Neuronal stem cell (in vitro differentiated cells): ENCODE data around the gene KLF15.
A peak's percentile ranks its signal among the peaks of the same experiment; 100 is the strongest.

ENCODE experiments used
- DNase-seq: peaks from one replicate; pipeline ENCODE4 v3.0.0-alpha.2; 2013; ENCODE audit warnings: low spot score
- H2AFZ ChIP-seq: one replicate; pipeline ENCODE4 v1.6.1; 2013; ENCODE audit warnings: mild to moderate bottlenecking, low read length, inconsistent platforms
- H2AK5ac ChIP-seq: 2 replicates; pipeline ENCODE4 v1.6.1; 2013; ENCODE audit warnings: low read depth, mild to moderate bottlenecking, inconsistent platforms, low read length, moderate library complexity, mixed read lengths
- H2BK120ac ChIP-seq: 2 replicates; pipeline ENCODE4 v1.6.1; 2013; ENCODE audit warnings: low read depth, mild to moderate bottlenecking, inconsistent platforms, low read length, moderate library complexity, mixed read lengths
- H2BK12ac ChIP-seq: one replicate; pipeline ENCODE4 v1.6.1; 2013; ENCODE audit warnings: low read length, inconsistent platforms
- H2BK15ac ChIP-seq: 2 replicates; pipeline ENCODE4 v1.6.1; 2013; ENCODE audit warnings: mild to moderate bottlenecking, low read length, inconsistent platforms, mixed read lengths
- H2BK5ac ChIP-seq: one replicate; pipeline ENCODE4 v1.6.1; 2013; ENCODE audit warnings: inconsistent platforms, mild to moderate bottlenecking, low read length, moderate library complexity
- H3K14ac ChIP-seq: one replicate; pipeline ENCODE4 v1.6.1; 2013; ENCODE audit warnings: low read length, inconsistent platforms
- H3K18ac ChIP-seq: 2 replicates; pipeline ENCODE4 v1.6.1; 2013; ENCODE audit warnings: low read length, inconsistent platforms
- H3K23ac ChIP-seq: 2 replicates; pipeline ENCODE4 v1.6.1; 2013; ENCODE audit warnings: low read depth, mild to moderate bottlenecking, mixed read lengths, low read length, inconsistent platforms; ENCODE audit not compliant: poor library complexity
- H3K27ac ChIP-seq: replicated peaks from 3 replicates; pipeline ENCODE4 v1.5.1; 2013; ENCODE audit warnings: low read length, inconsistent platforms
- H3K27me3 ChIP-seq, 3 experiments: 2 replicates each; pipeline ENCODE4 v1.6.1; 2013; ENCODE audit warnings: low read length in 3 of 3, mild to moderate bottlenecking in 2 of 3, inconsistent platforms in 1 of 3, low read depth in 1 of 3, mixed read lengths in 1 of 3, moderate library complexity in 1 of 3; ENCODE audit not compliant: control insufficient read depth in 3 of 3, insufficient read depth in 3 of 3
- H3K36me3 ChIP-seq, 2 donors: replicated peaks in 1 of 2; 2 replicates each; pipeline ENCODE4 v1.6.1; 2013; ENCODE audit warnings: low read length in 2 of 2; ENCODE audit not compliant: control insufficient read depth in 2 of 2, insufficient read depth in 2 of 2
- H3K4ac ChIP-seq: 2 replicates; pipeline ENCODE4 v1.6.1; 2013; ENCODE audit warnings: inconsistent platforms, mild to moderate bottlenecking, low read length, moderate library complexity
- H3K4me1 ChIP-seq, 2 donors: 1 replicate in 1 of 2; 2 replicates in 1 of 2; pipeline ENCODE4 v1.6.1; 2013; ENCODE audit warnings: low read length in 2 of 2, low read depth in 1 of 2; ENCODE audit not compliant: control insufficient read depth in 2 of 2, insufficient read depth in 1 of 2
- H3K4me2 ChIP-seq: one replicate; pipeline ENCODE4 v1.6.1; 2013; ENCODE audit warnings: mild to moderate bottlenecking, low read length, inconsistent platforms; ENCODE audit not compliant: insufficient read depth, poor library complexity, severe bottlenecking
- H3K4me3 ChIP-seq, 2 donors: 2 replicates each; pipeline ENCODE4 v1.5.1; 2013; ENCODE audit warnings: low read length in 2 of 2, mild to moderate bottlenecking in 2 of 2, inconsistent platforms in 1 of 2, moderate library complexity in 1 of 2
- H3K79me1 ChIP-seq: one replicate; pipeline ENCODE4 v1.6.1; 2013; ENCODE audit warnings: low read depth, mild to moderate bottlenecking, inconsistent platforms, low read length, moderate library complexity
- H3K9ac ChIP-seq: one replicate; pipeline ENCODE4 v1.6.1; 2013; ENCODE audit warnings: mild to moderate bottlenecking, low read depth, low read length, inconsistent platforms; ENCODE audit not compliant: poor library complexity
- H3K9me3 ChIP-seq, 2 donors: replicated peaks in 1 of 2; 2 replicates each; pipeline versions ENCODE3 to v1.6.1; 2013; ENCODE audit warnings: low read length in 2 of 2, mild to moderate bottlenecking in 2 of 2, inconsistent platforms in 1 of 2, low read depth in 1 of 2, mixed read lengths in 1 of 2, moderate library complexity in 1 of 2; ENCODE audit not compliant: control insufficient read depth in 2 of 2, insufficient read depth in 1 of 2
- H4K8ac ChIP-seq: one replicate; pipeline ENCODE4 v1.6.1; 2013; ENCODE audit warnings: low read depth, mild to moderate bottlenecking, inconsistent platforms, low read length, moderate library complexity
- H4K91ac ChIP-seq: one replicate; pipeline ENCODE4 v1.6.1; 2013; ENCODE audit warnings: low read length, low read depth, mild to moderate bottlenecking, inconsistent platforms; ENCODE audit not compliant: poor library complexity
- WGBS, 2 donors: extraction: QIAGEN DNeasy Blood & Tissue Kit; methylation state at CpG; one replicate each; pipeline ENCODE4 v1.1.7; 2013; ENCODE audit warnings: missing lambda C conversion rate in 2 of 2, mixed read lengths in 1 of 2; ENCODE audit not compliant: insufficient read length in 2 of 2, insufficient replicate concordance in 1 of 2; ENCODE audit errors: extremely low coverage in 2 of 2; 5-methylcytosine and 5-hydroxymethylcytosine counted together

KLF15 gene

DNA sequence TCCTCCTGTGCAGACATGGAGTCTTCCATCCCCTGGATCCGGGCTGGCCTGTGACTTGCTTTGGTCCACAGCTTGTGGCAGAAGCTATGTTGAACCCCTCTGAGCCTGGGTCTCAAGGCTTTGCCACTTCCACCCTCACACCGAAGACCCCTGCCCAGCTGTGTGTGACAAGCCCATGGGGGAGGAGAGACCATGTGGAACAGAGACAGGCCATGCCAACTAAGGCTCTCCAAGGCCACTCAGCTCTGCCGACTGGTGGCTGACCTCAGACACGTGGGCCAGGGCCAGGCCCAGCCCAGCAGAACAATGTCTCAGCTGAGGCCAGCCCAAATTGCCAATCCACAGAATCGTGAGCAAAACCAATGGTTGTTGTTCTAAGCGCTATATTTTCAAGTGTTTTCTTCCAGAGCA lies 21.1 kb upstream of the KLF15 start:
- Histone ChIP-seq H2AFZ (no peak overlapping the region), H3K9me3 (peaks cover 0 to 2% of the 10 kb centered on the region in 2 donors), H2AK5ac (peak overlapping the region; percentile 19), H2BK12ac (no peak overlapping the region), H2BK5ac (no peak overlapping the region), H2BK120ac (no peak overlapping the region), H3K27ac (no peak overlapping the region), H3K4me2 (no peak overlapping the region), H4K91ac (no peak overlapping the region), H3K9ac (no peak overlapping the region), H3K4me1 (peaks cover 0 to 4% of the 10 kb centered on the region in 2 donors), H3K14ac (no peak overlapping the region), H2BK15ac (peak overlapping the region; percentile 43), H3K36me3 (no peaks in the 10 kb centered on the region), H3K4ac (no peak overlapping the region), H3K23ac (peak overlapping the region; percentile 1), H4K8ac (no peak overlapping the region), H3K18ac (no peak overlapping the region), H3K79me1 (no peaks in the 10 kb centered on the region), H3K27me3 (peaks cover 0 to 21% (median 0%) of the 10 kb centered on the region in 3 experiments), H3K4me3 (no peak overlapping the region)
- no CpG with 5 or more reads among the region's 6 CpGs for WGBS, 2 donors
- DNase-seq = no peak

DNA sequence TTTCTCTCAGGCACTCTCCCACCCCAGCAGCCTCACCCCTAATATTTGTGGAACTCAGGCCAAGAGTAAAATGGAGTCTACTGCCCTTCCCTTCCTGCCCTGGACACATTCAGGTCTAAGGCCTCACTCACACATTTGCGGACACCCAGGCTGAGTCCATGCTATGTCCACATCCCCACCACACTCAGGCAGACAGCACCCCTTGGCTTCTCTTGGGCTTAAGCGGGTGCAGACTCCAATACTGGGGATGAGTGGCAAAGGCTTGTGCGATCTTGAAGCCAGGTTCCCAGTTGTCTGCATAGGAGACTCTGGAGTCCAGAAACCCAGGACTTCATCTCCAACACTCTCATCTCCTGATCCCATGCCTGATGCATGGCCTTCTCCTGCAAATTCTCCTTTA lies 20.0 kb upstream of the KLF15 start:
- Histone ChIP-seq H2AK5ac (no peak overlapping the region), H3K4me1 (peaks cover 0 to 4% of the 10 kb centered on the region in 2 donors), H3K9me3 (peaks cover 0 to 2% of the 10 kb centered on the region in 2 donors), H3K4me3 (no peak overlapping the region), H4K8ac (no peak overlapping the region), H2BK5ac (no peak overlapping the region), H3K23ac (no peak overlapping the region), H3K4ac (no peak overlapping the region), H3K36me3 (no peaks in the 10 kb centered on the region), H3K79me1 (no peaks in the 10 kb centered on the region), H3K27ac (no peak overlapping the region), H4K91ac (no peak overlapping the region), H2BK12ac (no peak overlapping the region), H2BK120ac (no peak overlapping the region), H3K18ac (peak overlapping the region; percentile 11), H3K9ac (peak overlapping the region; percentile 36), H3K27me3 (peaks cover 0 to 21% (median 0%) of the 10 kb centered on the region in 3 experiments), H3K14ac (no peak overlapping the region), H3K4me2 (no peak overlapping the region), H2AFZ (no peak overlapping the region), H2BK15ac (no peak overlapping the region)
- WGBS, 2 donors = no CpG with 5 or more reads among the region's 3 CpGs
- no peak for DNase-seq

DNA sequence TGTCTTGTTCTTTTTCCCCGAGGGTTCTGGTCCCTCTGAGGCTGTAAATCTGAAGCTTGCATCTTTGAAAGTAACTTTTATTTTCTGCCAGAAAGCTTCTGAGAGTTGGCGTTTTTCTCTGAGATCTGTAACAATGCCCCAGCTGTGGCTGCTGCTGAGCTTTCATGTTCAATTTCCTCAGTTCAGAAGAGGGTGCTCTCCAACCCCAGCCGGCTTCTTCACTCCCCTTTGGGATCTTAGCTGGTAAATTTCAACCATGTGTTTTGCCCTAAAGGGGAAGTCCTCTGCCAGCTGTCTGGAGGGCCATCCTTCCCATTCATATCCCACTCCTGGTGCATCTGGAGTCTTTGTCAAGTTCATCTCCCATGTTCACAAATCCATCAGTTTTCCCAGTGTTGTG lies 19.2 kb upstream of the KLF15 start:
- H3K4me2 ChIP-seq = no peak overlapping the region
- no peaks in the 10 kb centered on the region for H3K79me1 ChIP-seq
- WGBS, 2 donors = no CpG with 5 or more reads among the region's 3 CpGs
- H2BK12ac ChIP-seq = no peak overlapping the region
- no peak overlapping the region for H4K8ac ChIP-seq
- H3K4me3 ChIP-seq = no peak overlapping the region
- H3K23ac ChIP-seq = no peak overlapping the region
- peak overlapping the region; percentile 45 for H2AFZ ChIP-seq
- no peak overlapping the region for H3K18ac ChIP-seq
- no peak overlapping the region for H2BK120ac ChIP-seq
- no peaks in the 10 kb centered on the region for H3K36me3 ChIP-seq
- H3K27me3 ChIP-seq = peaks cover 0 to 21% (median 0%) of the 10 kb centered on the region in 3 experiments
- H3K4me1 ChIP-seq = peaks cover 0 to 4% of the 10 kb centered on the region in 2 donors
- DNase-seq = no peak
- no peak overlapping the region for H4K91ac ChIP-seq
- H2BK15ac ChIP-seq = no peak overlapping the region
- H2AK5ac ChIP-seq = no peak overlapping the region
- H3K4ac ChIP-seq = no peak overlapping the region
- peaks cover 0 to 2% of the 10 kb centered on the region in 2 donors for H3K9me3 ChIP-seq
- no peak overlapping the region for H2BK5ac ChIP-seq
- no peak overlapping the region for H3K14ac ChIP-seq
- no peak overlapping the region for H3K9ac ChIP-seq
- no peak overlapping the region for H3K27ac ChIP-seq

DNA sequence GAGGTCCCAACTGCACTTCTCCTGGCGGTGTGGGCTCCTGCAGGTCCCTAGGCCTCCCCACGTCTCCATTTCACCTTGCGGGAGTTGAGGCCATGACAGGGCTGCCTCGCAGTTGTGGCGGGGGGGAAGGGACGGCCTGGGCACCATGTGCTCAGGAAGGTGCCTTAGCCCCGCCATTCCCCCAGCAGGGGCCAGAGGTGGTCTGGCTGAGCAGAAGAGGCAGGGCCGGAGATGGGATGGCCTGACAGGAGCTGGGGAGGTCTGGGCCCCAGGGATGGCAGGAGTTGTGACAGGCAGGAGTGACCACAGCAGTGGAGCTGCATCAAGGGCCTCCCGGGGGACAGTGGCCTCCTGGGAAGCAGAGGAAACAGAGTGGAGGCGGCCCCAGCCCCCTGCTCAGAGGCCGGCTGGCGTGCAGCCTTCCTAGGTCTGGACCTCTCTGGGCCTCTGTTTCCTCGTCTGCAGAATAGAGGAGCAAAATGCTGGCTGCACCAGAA lies 18.7 kb upstream of the KLF15 start:
- Histone ChIP-seq H3K79me1 (no peaks in the 10 kb centered on the region), H4K8ac (no peak overlapping the region), H2BK5ac (no peak overlapping the region), H3K36me3 (no peaks in the 10 kb centered on the region), H2AFZ (peak overlapping the region; percentile 45), H3K4me3 (no peak overlapping the region), H2AK5ac (peak overlapping the region; percentile 49), H3K27me3 (peaks cover 0 to 20% (median 0%) of the 10 kb centered on the region in 3 experiments), H3K9ac (no peak overlapping the region), H2BK12ac (no peak overlapping the region), H3K4ac (no peak overlapping the region), H3K4me2 (no peak overlapping the region), H2BK120ac (no peak overlapping the region), H3K4me1 (peaks cover 0 to 4% of the 10 kb centered on the region in 2 donors), H4K91ac (no peak overlapping the region), H3K23ac (no peak overlapping the region), H3K14ac (no peak overlapping the region), H3K18ac (peak overlapping the region; percentile 58), H2BK15ac (no peak overlapping the region), H3K27ac (no peak overlapping the region), H3K9me3 (peaks cover 0 to 2% of the 10 kb centered on the region in 2 donors)
- WGBS, 2 donors = no CpG with 5 or more reads among the region's 13 CpGs
- DNase-seq = no peak
